ENCODE measurements around the gene LPP. TPM values are rescaled to one million over a fixed set of nuclear protein-coding genes. Genes with fewer than 3 reads are reported as not detected.

Gene LPP
- total RNA-seq, 5 donors from 2014 or later (not counting 1 experiment from before 2014, with no cell fraction given) = 23.8 to 82.6 (median 39.3) TPM

DNA sequence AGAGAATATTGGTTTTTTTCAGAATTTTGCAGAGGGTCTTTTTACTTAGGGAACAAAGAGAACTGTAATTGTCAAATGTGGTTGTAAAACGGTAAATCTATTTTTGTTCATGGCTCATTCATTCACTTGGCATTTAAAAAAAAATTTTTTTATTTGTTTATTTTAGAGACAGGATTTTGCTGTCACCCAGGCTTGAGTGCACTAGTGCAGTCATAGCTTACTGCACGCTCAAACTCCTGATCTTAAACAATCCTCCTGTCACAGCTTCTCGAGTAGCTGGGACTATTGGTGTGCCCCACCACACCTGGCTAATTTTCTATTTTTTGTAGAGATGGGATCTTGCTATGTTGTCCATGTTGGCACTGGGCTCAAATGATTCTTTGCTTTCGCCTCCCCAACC is 301.8 kb downstream of the LPP start:
- Mint-ChIP-seq H3K4me3 (no peak overlapping the region), H3K36me3 (peaks cover 27% of the 10 kb centered on the region), H3K27me3 (no peaks in the 10 kb centered on the region), H3K9me3 (no peaks in the 10 kb centered on the region), H3K4me1 (peaks cover 0 to 9% (median 0%) of the 10 kb centered on the region in 3 donors), H3K27ac (no peak overlapping the region)
- H3K4me3 ChIP-seq (ENCODE audit: control insufficient read depth in 1 of 2, extremely low read depth in 1 of 2, low read length in 1 of 2) = no peak overlapping the region
- ChIA-PET CTCF (no interaction called here), POLR2A (no interaction called here)
- no CpG with 5 or more reads among the region's 4 CpGs for WGBS (ENCODE audit: insufficient coverage)
- no peak for ATAC-seq (replicated peaks in 1 of 4)
- H3K36me3 ChIP-seq (ENCODE audit: control insufficient read depth in 2 of 2, extremely low read depth in 1 of 2, insufficient read depth in 1 of 2, low read length in 1 of 2) = no peaks in the 10 kb centered on the region
- no peak for DNase-seq
- H3K27me3 ChIP-seq (replicated peaks in 1 of 2; ENCODE audit: control insufficient read depth in 2 of 2, extremely low read depth in 1 of 2, insufficient read depth in 2 of 2, low read length in 1 of 2) = no peaks in the 10 kb centered on the region
- H3K4me1 ChIP-seq (ENCODE audit: control insufficient read depth in 1 of 2, extremely low read depth in 1 of 2, insufficient read depth in 2 of 2, low read length in 2 of 2) = no peaks in the 10 kb centered on the region
- no peaks in the 10 kb centered on the region for H3K9me3 ChIP-seq
- H3K27ac ChIP-seq (ENCODE audit: low read length) = no peak overlapping the region

DNA sequence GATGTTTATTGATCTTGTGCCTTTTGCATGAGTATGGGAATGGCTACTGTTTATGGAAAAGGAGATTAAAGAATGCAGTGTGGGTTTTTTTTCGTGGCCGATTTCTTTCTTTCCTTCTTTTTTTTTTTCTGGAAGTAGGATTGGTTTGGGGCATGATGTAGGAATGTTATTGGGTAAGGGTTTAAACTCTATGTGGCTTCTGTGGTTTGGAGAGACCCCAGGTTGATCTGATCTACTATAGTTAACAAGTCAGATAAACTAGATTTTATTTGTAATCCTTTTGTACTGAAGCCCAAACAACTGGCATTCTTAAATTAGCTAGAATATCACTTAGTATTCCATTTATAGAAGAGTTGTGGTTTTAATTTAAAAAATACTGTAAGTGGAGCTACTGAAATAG is 304.8 kb downstream of the LPP start:
- no peaks in the 10 kb centered on the region for H3K4me1 ChIP-seq (ENCODE audit: control insufficient read depth in 1 of 2, extremely low read depth in 1 of 2, insufficient read depth in 2 of 2, low read length in 2 of 2)
- Mint-ChIP-seq H3K27me3 (no peaks in the 10 kb centered on the region), H3K27ac (no peak overlapping the region), H3K4me3 (no peak overlapping the region), H3K4me1 (peaks cover 0 to 2% (median 0%) of the 10 kb centered on the region in 3 donors), H3K9me3 (no peaks in the 10 kb centered on the region), H3K36me3 (peaks cover 25% of the 10 kb centered on the region)
- 86% methylated on average over 2 of the region's 2 CpGs for WGBS (ENCODE audit: insufficient coverage)
- no peaks in the 10 kb centered on the region for H3K27me3 ChIP-seq (replicated peaks in 1 of 2; ENCODE audit: control insufficient read depth in 2 of 2, extremely low read depth in 1 of 2, insufficient read depth in 2 of 2, low read length in 1 of 2)
- ATAC-seq (replicated peaks in 1 of 4) = no peak
- H3K27ac ChIP-seq (ENCODE audit: low read length) = no peak overlapping the region
- H3K36me3 ChIP-seq (ENCODE audit: control insufficient read depth in 2 of 2, extremely low read depth in 1 of 2, insufficient read depth in 1 of 2, low read length in 1 of 2) = no peaks in the 10 kb centered on the region
- no peak overlapping the region for H3K4me3 ChIP-seq (ENCODE audit: control insufficient read depth in 1 of 2, extremely low read depth in 1 of 2, low read length in 1 of 2)
- H3K9me3 ChIP-seq = no peaks in the 10 kb centered on the region
- ChIA-PET CTCF (no interaction called here), POLR2A (interaction anchor here in 1 of 2 donors (0.6 kb wide), 1 partner anchor 35 kb away, joined by 3 read pairs; no protein-coding TSS in a partner anchor)
- no peak for DNase-seq

GRCh38 chr3:188465311-188465710 is 311.4 kb downstream of the LPP start:
- Mint-ChIP-seq H3K9me3 (no peaks in the 10 kb centered on the region), H3K4me1 (peaks cover 0 to 4% (median 2%) of the 10 kb centered on the region in 3 donors), H3K36me3 (peaks cover 31% of the 10 kb centered on the region), H3K27ac (no peak overlapping the region), H3K27me3 (no peaks in the 10 kb centered on the region), H3K4me3 (no peak overlapping the region)
- DNase-seq (no peak), ATAC-seq (replicated peaks in 1 of 4) (no peak)
- no peaks in the 10 kb centered on the region for H3K4me1 ChIP-seq (ENCODE audit: control insufficient read depth in 1 of 2, extremely low read depth in 1 of 2, insufficient read depth in 2 of 2, low read length in 2 of 2)
- CTCF ChIA-PET = no interaction called here
- POLR2A ChIA-PET = interaction anchor here in 1 of 2 donors (0.5 kb wide), 1 partner anchor 90 kb away, joined by 4 read pairs; no protein-coding TSS in a partner anchor
- H3K9me3 ChIP-seq = no peaks in the 10 kb centered on the region
- H3K27me3 ChIP-seq (replicated peaks in 1 of 2; ENCODE audit: control insufficient read depth in 2 of 2, extremely low read depth in 1 of 2, insufficient read depth in 2 of 2, low read length in 1 of 2) = no peaks in the 10 kb centered on the region
- no peak overlapping the region for H3K4me3 ChIP-seq (ENCODE audit: control insufficient read depth in 1 of 2, extremely low read depth in 1 of 2, low read length in 1 of 2)
- H3K27ac ChIP-seq (ENCODE audit: low read length) = no peak overlapping the region
- H3K36me3 ChIP-seq (ENCODE audit: control insufficient read depth in 2 of 2, extremely low read depth in 1 of 2, insufficient read depth in 1 of 2, low read length in 1 of 2) = no peaks in the 10 kb centered on the region
- WGBS (ENCODE audit: insufficient coverage) = 98% methylated on average over 4 of the region's 6 CpGs

- no peaks in the 10 kb centered on the region for H3K27me3 Mint-ChIP-seq
- POLR2A ChIA-PET = interaction anchor here in 1 of 2 donors (0.5 kb wide), 1 partner anchor 261 kb away, joined by 7 read pairs; no protein-coding TSS in a partner anchor
- 100% methylated on average over 1 of the region's 2 CpGs for WGBS (ENCODE audit: insufficient coverage)
These were observed 314.2 kb downstream of the LPP start for GRCh38 chr3:188468196-188468595.

GRCh38 chr3:188468662-188469061 is 314.7 kb downstream of the LPP start:
- no peaks in the 10 kb centered on the region for H3K9me3 Mint-ChIP-seq
- no peak for DNase-seq
- WGBS (ENCODE audit: insufficient coverage) = no CpG with 5 or more reads among the region's 3 CpGs

More at GRCh38 chr3:188468196-188468595, 314.2 kb downstream of the LPP start:
- CTCF ChIA-PET = no interaction called here
- H3K36me3 ChIP-seq (ENCODE audit: control insufficient read depth in 2 of 2, extremely low read depth in 1 of 2, insufficient read depth in 1 of 2, low read length in 1 of 2) = no peaks in the 10 kb centered on the region
- ATAC-seq (replicated peaks in 1 of 4) (no peak), DNase-seq (no peak)
- no peak overlapping the region for H3K27ac ChIP-seq (ENCODE audit: low read length)
- H3K27me3 ChIP-seq (replicated peaks in 1 of 2; ENCODE audit: control insufficient read depth in 2 of 2, extremely low read depth in 1 of 2, insufficient read depth in 2 of 2, low read length in 1 of 2) = no peaks in the 10 kb centered on the region
- peaks cover 0 to 8% (median 8%) of the 10 kb centered on the region in 3 donors for H3K4me1 Mint-ChIP-seq
- peaks cover 34% of the 10 kb centered on the region for H3K36me3 Mint-ChIP-seq
- no peak overlapping the region for H3K4me3 Mint-ChIP-seq
- H3K4me3 ChIP-seq (ENCODE audit: control insufficient read depth in 1 of 2, extremely low read depth in 1 of 2, low read length in 1 of 2) = no peak overlapping the region
- no peak overlapping the region for H3K27ac Mint-ChIP-seq
- no peaks in the 10 kb centered on the region for H3K4me1 ChIP-seq (ENCODE audit: control insufficient read depth in 1 of 2, extremely low read depth in 1 of 2, insufficient read depth in 2 of 2, low read length in 2 of 2)
- H3K9me3 ChIP-seq = no peaks in the 10 kb centered on the region
- H3K9me3 Mint-ChIP-seq = no peaks in the 10 kb centered on the region

DNA sequence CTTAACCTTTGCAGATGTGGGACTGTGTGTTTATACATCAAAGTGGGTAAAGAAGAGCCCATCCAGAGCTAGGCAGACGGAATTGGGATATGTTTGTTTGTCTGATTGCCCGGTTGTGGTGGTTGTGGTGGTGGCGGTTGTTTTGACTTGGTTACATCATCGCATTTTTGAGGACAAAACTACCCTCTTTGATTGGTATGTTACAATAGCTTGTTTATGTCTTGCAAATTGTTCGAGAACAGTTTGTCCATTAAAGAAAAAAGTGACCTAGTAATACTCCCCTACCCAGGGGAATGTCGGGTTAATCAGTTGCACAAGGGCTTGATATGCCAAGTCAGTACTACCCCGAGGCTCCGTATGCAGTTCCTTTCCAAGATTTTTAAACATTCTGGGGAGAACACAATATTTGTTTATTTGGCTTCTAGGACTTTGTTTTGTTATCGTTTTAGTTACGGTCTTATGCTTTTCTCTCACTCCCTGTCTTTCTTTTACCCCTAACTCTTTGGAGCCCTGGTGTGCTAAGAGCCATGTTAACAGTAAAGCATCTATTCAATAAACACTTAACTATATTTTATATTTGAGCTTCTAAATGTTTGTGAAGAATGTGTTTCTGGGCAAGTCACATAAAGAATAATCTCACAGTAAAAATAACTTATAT is 315.4 kb downstream of the LPP start:
- Mint-ChIP-seq H3K4me1 (peaks cover 0 to 13% (median 8%) of the 10 kb centered on the region in 3 donors), H3K36me3 (peaks cover 36% of the 10 kb centered on the region), H3K9me3 (no peaks in the 10 kb centered on the region), H3K4me3 (no peak overlapping the region), H3K27ac (no peak overlapping the region), H3K27me3 (no peaks in the 10 kb centered on the region)
- H3K4me3 ChIP-seq (ENCODE audit: control insufficient read depth in 1 of 2, extremely low read depth in 1 of 2, low read length in 1 of 2) = no peak overlapping the region
- DNase-seq = no peak
- CTCF ChIA-PET = no interaction called here
- no peak overlapping the region for H3K27ac ChIP-seq (ENCODE audit: low read length)
- H3K4me1 ChIP-seq (ENCODE audit: control insufficient read depth in 1 of 2, extremely low read depth in 1 of 2, insufficient read depth in 2 of 2, low read length in 2 of 2) = no peaks in the 10 kb centered on the region
- WGBS (ENCODE audit: insufficient coverage) = 100% methylated on average over 1 of the region's 10 CpGs
- H3K36me3 ChIP-seq (ENCODE audit: control insufficient read depth in 2 of 2, extremely low read depth in 1 of 2, insufficient read depth in 1 of 2, low read length in 1 of 2) = no peaks in the 10 kb centered on the region
- no peaks in the 10 kb centered on the region for H3K9me3 ChIP-seq
- POLR2A ChIA-PET = no interaction called here
- no peaks in the 10 kb centered on the region for H3K27me3 ChIP-seq (replicated peaks in 1 of 2; ENCODE audit: control insufficient read depth in 2 of 2, extremely low read depth in 1 of 2, insufficient read depth in 2 of 2, low read length in 1 of 2)
- no peak for ATAC-seq (replicated peaks in 1 of 4)

More at GRCh38 chr3:188468662-188469061, 314.7 kb downstream of the LPP start:
- Histone ChIP-seq H3K36me3 (ENCODE audit: control insufficient read depth in 2 of 2, extremely low read depth in 1 of 2, insufficient read depth in 1 of 2, low read length in 1 of 2) (no peaks in the 10 kb centered on the region), H3K4me1 (ENCODE audit: control insufficient read depth in 1 of 2, extremely low read depth in 1 of 2, insufficient read depth in 2 of 2, low read length in 2 of 2) (no peaks in the 10 kb centered on the region), H3K4me3 (ENCODE audit: control insufficient read depth in 1 of 2, extremely low read depth in 1 of 2, low read length in 1 of 2) (no peak overlapping the region), H3K27me3 (replicated peaks in 1 of 2; ENCODE audit: control insufficient read depth in 2 of 2, extremely low read depth in 1 of 2, insufficient read depth in 2 of 2, low read length in 1 of 2) (no peaks in the 10 kb centered on the region), H3K27ac (ENCODE audit: low read length) (no peak overlapping the region), H3K9me3 (no peaks in the 10 kb centered on the region)
- no peak for ATAC-seq (replicated peaks in 1 of 4)
- Mint-ChIP-seq H3K36me3 (peaks cover 35% of the 10 kb centered on the region), H3K27ac (no peak overlapping the region), H3K4me3 (no peak overlapping the region), H3K27me3 (no peaks in the 10 kb centered on the region), H3K4me1 (peaks cover 0 to 12% (median 8%) of the 10 kb centered on the region in 3 donors)
- POLR2A ChIA-PET = interaction anchor here in 1 of 2 donors (0.5 kb wide), 1 partner anchor 261 kb away, joined by 7 read pairs; no protein-coding TSS in a partner anchor
- CTCF ChIA-PET = no interaction called here

All from T-cell (primary cell).